Peyer's patch (tissue), 4 donors: ENCODE results near the gene MTRFR. TPM values are rescaled to one million over a fixed set of nuclear protein-coding genes. Genes with fewer than 3 reads are reported as not detected.

Experiments used
- DNase-seq, 3 donors: peaks; one replicate each; pipeline ENCODE4 v3.0.0-alpha.2; 2017 to 2019
- H3K27ac ChIP-seq, 4 donors: fragments of 200-600 bp; sonication (generic); one replicate each; pipeline ENCODE4 v1.5.1; 2016 to 2019
- H3K27me3 ChIP-seq, 2 donors: fragments of 200-600 bp; sonication (generic); one replicate each; pipeline ENCODE4 v1.5.1; 2019
- H3K36me3 ChIP-seq, 3 donors: fragments of 200-600 bp; sonication (generic); one replicate each; pipeline ENCODE4 v1.5.1; 2016 to 2019
- H3K4me1 ChIP-seq, 4 donors: fragments of 200-600 bp; sonication (generic); one replicate each; pipeline ENCODE4 v1.5.1; 2016 to 2019
- H3K4me3 ChIP-seq, 4 donors: fragments of 200-600 bp; sonication (generic); 1 replicate in 3 of 4; 2 replicates in 1 of 4; pipeline ENCODE4 v1.5.1; 2016 to 2019; ENCODE audit warnings: mild to moderate bottlenecking in 1 of 4
- H3K9me3 ChIP-seq, 4 donors: fragments of 200-600 bp; sonication (generic); one replicate each; pipeline ENCODE4 v1.5.1; 2016 to 2019; ENCODE audit warnings: mild to moderate bottlenecking in 1 of 4
- POLR2A ChIP-seq, 2 donors: fragments of 450-650 bp; IDR thresholded peaks; one replicate each; pipeline ENCODE4 v1.5.1; 2017; ENCODE audit warnings: antibody characterized with exemption in 2 of 2, mild to moderate bottlenecking in 2 of 2, moderate library complexity in 2 of 2
- total RNA-seq, 4 donors: library from RNA; depleted of rRNA; stranded (reverse); fragments of >200 nt; gene quantifications; one replicate each; pipeline ENCODE4 v1.1.0, GENCODE V29; 2016
- TF ChIP-seq, protein P1 (sequence below), 6 experiments: fragments of 450-650 bp in 4 of 6; fragments of 200-600 bp in 2 of 6; sonication (generic) in 1 of 6; IDR thresholded peaks; one replicate each; pipeline ENCODE4 v1.5.1; 2017 to 2019; ENCODE audit warnings: antibody characterized with exemption in 6 of 6, mild to moderate bottlenecking in 3 of 6, moderate library complexity in 1 of 6

MTRFR gene
- total RNA-seq, 4 donors from 2014 or later: 10.2 to 23.1 (median 17.1) TPM

DNA sequence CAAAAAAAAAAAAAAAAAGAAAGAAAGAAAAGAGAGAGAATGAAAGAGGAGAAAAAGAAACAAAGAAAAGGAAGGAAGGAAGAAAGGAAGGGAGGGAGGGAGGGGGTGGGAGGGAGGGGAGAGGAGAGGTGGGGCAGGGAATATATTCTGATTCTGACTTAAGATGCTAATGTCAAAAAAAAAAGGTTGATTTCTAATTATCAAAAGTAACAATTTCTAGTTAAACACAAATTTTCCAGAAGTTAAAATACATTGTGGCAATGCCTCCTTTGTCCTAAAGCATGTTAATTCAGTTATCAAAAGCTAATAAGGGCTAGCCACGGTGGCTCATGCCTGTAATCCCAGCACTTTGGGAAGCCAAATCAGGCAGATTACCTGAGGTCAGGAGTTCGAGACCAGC, 7.8 kb upstream of the MTRFR start:
- H3K27me3 ChIP-seq: no peaks in the 10 kb centered on the region
- TF ChIP-seq, protein P1, sequence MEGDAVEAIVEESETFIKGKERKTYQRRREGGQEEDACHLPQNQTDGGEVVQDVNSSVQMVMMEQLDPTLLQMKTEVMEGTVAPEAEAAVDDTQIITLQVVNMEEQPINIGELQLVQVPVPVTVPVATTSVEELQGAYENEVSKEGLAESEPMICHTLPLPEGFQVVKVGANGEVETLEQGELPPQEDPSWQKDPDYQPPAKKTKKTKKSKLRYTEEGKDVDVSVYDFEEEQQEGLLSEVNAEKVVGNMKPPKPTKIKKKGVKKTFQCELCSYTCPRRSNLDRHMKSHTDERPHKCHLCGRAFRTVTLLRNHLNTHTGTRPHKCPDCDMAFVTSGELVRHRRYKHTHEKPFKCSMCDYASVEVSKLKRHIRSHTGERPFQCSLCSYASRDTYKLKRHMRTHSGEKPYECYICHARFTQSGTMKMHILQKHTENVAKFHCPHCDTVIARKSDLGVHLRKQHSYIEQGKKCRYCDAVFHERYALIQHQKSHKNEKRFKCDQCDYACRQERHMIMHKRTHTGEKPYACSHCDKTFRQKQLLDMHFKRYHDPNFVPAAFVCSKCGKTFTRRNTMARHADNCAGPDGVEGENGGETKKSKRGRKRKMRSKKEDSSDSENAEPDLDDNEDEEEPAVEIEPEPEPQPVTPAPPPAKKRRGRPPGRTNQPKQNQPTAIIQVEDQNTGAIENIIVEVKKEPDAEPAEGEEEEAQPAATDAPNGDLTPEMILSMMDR (IDR thresholded peaks at IDR 0.05): no peak
- TF ChIP-seq POLR2A (IDR thresholded peaks at IDR 0.05): no peak

DNA sequence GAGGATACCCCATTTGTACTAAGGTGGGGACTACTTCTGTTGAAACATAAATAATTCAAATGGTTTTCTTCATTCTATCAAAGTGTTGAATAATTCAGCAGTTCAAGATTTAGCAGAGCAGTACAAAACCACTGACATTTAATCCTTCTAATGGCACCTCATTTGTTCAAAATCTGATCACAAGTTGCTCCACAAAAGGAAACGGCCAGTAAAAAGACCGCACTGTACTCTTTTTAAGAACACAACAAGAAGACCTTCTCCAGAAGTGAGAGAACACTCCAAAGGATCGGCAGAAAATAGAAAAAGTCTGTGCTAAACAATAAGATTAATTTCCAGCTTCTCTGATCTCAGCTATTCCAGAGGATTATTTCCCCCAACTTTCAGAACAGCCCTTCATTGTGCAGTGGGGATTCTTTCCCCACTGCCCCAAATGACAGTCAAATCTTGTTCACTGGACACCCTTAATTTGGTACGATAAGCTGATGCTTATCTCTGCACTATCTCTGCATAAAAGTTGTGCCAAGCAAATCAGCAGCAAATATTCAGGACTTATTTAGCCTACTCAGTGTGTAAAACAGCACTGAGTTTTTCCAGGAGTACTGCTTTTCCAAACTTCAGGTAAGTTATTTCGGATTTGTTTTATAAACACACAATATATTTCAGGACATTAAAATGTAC, 5.5 kb upstream of the MTRFR start:
- no peak overlapping the region for H3K4me3 ChIP-seq
- no peak overlapping the region for H3K27ac ChIP-seq
- DNase-seq: no peak
- H3K4me1 ChIP-seq: peaks cover 0 to 12% (median 0%) of the 10 kb centered on the region in 4 donors
- no peak for TF ChIP-seq POLR2A (IDR thresholded peaks at IDR 0.05)
- TF ChIP-seq, protein P1 (IDR thresholded peaks at IDR 0.05): no peak
- H3K9me3 ChIP-seq: no peaks in the 10 kb centered on the region
- H3K27me3 ChIP-seq: no peaks in the 10 kb centered on the region
- no peaks in the 10 kb centered on the region for H3K36me3 ChIP-seq

More for the DNA sequence above, 7.8 kb upstream of the MTRFR start:
- H3K27ac ChIP-seq: no peak overlapping the region
- no peaks in the 10 kb centered on the region for H3K9me3 ChIP-seq
- DNase-seq: no peak
- no peak overlapping the region for H3K4me3 ChIP-seq
- H3K4me1 ChIP-seq: no peaks in the 10 kb centered on the region
- H3K36me3 ChIP-seq: peaks cover 0 to 19% (median 0%) of the 10 kb centered on the region in 3 donors

DNA sequence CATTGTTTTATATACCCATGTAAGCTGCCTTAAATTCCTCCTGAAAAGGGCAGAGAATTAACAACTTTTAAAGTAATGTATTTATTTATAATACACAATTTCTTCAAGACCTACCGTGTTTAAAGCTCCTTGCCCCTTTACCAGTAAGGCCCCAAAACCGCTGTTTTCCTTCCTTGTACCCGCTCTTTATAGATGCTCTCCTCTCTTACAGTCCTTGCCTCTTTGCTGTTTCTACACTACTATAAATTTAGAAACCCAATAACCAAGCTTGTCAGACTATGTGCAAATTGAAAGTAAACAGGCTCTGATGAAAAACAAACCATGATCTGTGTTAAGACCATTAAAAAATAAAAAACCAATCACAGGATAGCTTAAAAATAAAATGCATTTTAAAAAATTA, 4.2 kb upstream of the MTRFR start:
- H3K27ac ChIP-seq: no peak overlapping the region
- no peaks in the 10 kb centered on the region for H3K9me3 ChIP-seq
- H3K36me3 ChIP-seq: no peaks in the 10 kb centered on the region
- no peak overlapping the region for H3K4me3 ChIP-seq
- H3K27me3 ChIP-seq: no peaks in the 10 kb centered on the region
- peaks cover 0 to 14% (median under 1%) of the 10 kb centered on the region in 4 donors for H3K4me1 ChIP-seq
- no peak for TF ChIP-seq POLR2A (IDR thresholded peaks at IDR 0.05)
- TF ChIP-seq, protein P1 (IDR thresholded peaks at IDR 0.05): no peak
- no peak for DNase-seq

DNA sequence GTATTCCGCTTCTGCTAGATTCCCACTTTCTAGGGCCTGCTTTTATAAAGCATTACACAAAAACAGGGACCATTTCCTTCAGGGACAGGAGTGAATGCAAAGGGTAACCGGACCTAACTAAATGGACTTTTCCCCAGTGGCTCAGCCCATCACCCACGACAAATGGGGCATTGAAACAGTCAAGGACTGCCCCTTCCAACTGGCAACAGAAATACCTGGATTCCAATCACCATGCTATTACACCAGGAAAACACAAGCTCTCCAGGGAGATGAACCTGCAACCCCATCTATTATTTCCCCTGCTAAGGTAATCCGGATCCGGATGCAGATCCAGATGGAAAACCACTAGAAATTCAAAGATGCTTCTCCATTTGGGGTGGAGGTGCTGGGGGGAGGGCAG, 1.3 kb upstream of the MTRFR start:
- TF ChIP-seq, protein P1 (IDR thresholded peaks at IDR 0.05): no peak
- TF ChIP-seq POLR2A (IDR thresholded peaks at IDR 0.05): no peak
- no peaks in the 10 kb centered on the region for H3K9me3 ChIP-seq
- H3K4me1 ChIP-seq: peaks cover 0 to 40% (median 7%) of the 10 kb centered on the region in 4 donors
- H3K27me3 ChIP-seq: no peaks in the 10 kb centered on the region
- H3K4me3 ChIP-seq: peak overlapping the region; percentile 66 to 71 (median 70)
- no peaks in the 10 kb centered on the region for H3K36me3 ChIP-seq
- DNase-seq: no peak
- peak overlapping the region in 3 of 4 donors; percentile 83 to 95 (median 89) for H3K27ac ChIP-seq

DNA sequence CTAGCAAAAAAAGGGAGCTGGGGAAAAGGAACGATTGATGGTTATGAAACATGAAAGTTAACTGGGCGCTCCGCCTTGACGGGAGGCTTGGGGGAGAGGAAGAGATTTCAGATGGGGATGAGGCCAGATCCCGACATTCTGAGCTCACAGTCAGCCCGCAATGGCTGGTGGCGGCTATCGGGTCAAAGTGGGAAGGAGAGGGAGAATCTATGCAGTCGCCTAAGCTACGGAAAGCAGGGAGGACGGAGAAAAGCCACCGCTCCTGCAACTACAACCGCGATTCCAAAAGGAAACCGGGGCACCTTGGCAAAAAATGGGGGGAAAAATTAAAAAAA, 797 bp upstream of the MTRFR start:
- peak overlapping the region; percentile 66 to 71 (median 70) for H3K4me3 ChIP-seq
- TF ChIP-seq, protein P1 (IDR thresholded peaks at IDR 0.05): no peak
- no peak for TF ChIP-seq POLR2A (IDR thresholded peaks at IDR 0.05)
- H3K4me1 ChIP-seq: peaks cover 0 to 40% (median 7%) of the 10 kb centered on the region in 4 donors
- no peaks in the 10 kb centered on the region for H3K9me3 ChIP-seq
- peak overlapping the region; percentile 83 to 95 (median 92) for H3K27ac ChIP-seq
- H3K36me3 ChIP-seq: no peaks in the 10 kb centered on the region
- no peaks in the 10 kb centered on the region for H3K27me3 ChIP-seq
- DNase-seq: no peak
